Measurements from ENCODE around the gene AMOTL1. TPM values are rescaled to one million over a fixed set of nuclear protein-coding genes. Genes with fewer than 3 reads are reported as not detected.

Gene AMOTL1
- total and polyA plus RNA-seq, 4 donors: 7.4 to 68.5 (median 27.3) TPM

DNA sequence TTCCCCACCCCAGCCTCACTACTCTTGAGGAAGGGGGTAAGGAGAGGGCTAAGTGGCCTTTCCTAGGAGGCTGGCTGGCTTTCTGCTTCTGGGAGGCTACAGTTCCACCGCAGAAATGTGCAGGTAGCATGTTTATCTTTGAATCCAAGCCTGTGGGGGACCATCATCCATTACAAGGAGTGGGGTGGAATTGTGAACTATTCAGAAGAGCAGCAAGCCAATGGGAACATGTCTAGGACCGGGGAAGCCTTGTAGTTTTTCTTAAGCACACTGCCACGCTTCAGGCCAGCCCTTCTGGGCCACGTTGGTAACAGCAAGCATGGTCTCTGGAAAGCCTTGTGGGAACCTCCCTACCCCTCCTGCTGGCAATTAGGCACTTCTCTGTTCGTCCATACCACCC lies 100.3 kb downstream of the AMOTL1 start:
- H3K9me3 ChIP-seq (ENCODE audit: control insufficient read depth in 4 of 4, insufficient read depth in 3 of 4, low read length in 3 of 4): no peaks in the 10 kb centered on the region
- TF ChIP-seq, protein P1, sequence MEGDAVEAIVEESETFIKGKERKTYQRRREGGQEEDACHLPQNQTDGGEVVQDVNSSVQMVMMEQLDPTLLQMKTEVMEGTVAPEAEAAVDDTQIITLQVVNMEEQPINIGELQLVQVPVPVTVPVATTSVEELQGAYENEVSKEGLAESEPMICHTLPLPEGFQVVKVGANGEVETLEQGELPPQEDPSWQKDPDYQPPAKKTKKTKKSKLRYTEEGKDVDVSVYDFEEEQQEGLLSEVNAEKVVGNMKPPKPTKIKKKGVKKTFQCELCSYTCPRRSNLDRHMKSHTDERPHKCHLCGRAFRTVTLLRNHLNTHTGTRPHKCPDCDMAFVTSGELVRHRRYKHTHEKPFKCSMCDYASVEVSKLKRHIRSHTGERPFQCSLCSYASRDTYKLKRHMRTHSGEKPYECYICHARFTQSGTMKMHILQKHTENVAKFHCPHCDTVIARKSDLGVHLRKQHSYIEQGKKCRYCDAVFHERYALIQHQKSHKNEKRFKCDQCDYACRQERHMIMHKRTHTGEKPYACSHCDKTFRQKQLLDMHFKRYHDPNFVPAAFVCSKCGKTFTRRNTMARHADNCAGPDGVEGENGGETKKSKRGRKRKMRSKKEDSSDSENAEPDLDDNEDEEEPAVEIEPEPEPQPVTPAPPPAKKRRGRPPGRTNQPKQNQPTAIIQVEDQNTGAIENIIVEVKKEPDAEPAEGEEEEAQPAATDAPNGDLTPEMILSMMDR (IDR thresholded peaks at IDR 0.05; ENCODE audit: control extremely low read depth, extremely low read depth): no peak
- 80 to 92% methylated on average over 5 of the region's 5 CpGs for WGBS, 2 donors
- no peak overlapping the region for H3K4me3 ChIP-seq
- DNase-seq (no peak), ATAC-seq (ENCODE audit: insufficient read depth, low FRiP score) (no peak)
- no peaks in the 10 kb centered on the region for H3K27me3 ChIP-seq (ENCODE audit: control insufficient read depth in 3 of 3, insufficient read depth in 3 of 3, low read length in 2 of 3)
- no peak overlapping the region for H3K9ac ChIP-seq (ENCODE audit: insufficient read depth in 1 of 2, low read length in 2 of 2)
- H3K27ac ChIP-seq (ENCODE audit: low read depth in 1 of 2, low read length in 1 of 2): no peak overlapping the region
- H3K4me1 ChIP-seq (ENCODE audit: control insufficient read depth in 5 of 5, insufficient read depth in 5 of 5, low read length in 5 of 5): no peaks in the 10 kb centered on the region
- H3K36me3 ChIP-seq (ENCODE audit: control insufficient read depth in 4 of 4, insufficient read depth in 4 of 4, low read length in 4 of 4): peaks cover 0 to 61% (median 50%) of the 10 kb centered on the region in 4 donors

DNA sequence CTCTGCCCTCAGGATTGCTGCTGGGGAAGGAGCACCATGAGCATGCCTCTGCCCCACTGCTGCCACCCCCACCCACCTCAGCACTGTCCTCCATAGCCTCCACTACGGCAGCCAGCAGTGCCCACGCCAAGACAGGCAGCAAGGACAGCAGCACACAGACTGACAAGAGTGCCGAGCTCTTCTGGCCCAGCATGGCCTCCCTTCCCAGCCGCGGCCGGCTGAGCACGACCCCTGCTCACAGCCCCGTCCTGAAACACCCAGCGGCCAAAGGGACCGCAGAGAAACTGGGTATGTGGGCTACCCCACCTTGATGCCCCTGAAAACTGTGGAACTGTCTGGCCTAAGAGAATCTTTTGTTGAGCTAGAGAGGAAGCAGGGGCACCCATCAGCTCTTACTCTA lies 101.0 kb downstream of the AMOTL1 start:
- H3K27me3 ChIP-seq (ENCODE audit: control insufficient read depth in 3 of 3, insufficient read depth in 3 of 3, low read length in 2 of 3): no peaks in the 10 kb centered on the region
- H3K9me3 ChIP-seq (ENCODE audit: control insufficient read depth in 4 of 4, insufficient read depth in 3 of 4, low read length in 3 of 4): no peaks in the 10 kb centered on the region
- TF ChIP-seq, protein P1 (IDR thresholded peaks at IDR 0.05; ENCODE audit: control extremely low read depth, extremely low read depth): no peak
- no peak overlapping the region for H3K9ac ChIP-seq (ENCODE audit: insufficient read depth in 1 of 2, low read length in 2 of 2)
- no peak for ATAC-seq (ENCODE audit: insufficient read depth, low FRiP score)
- no peaks in the 10 kb centered on the region for H3K4me1 ChIP-seq (ENCODE audit: control insufficient read depth in 5 of 5, insufficient read depth in 5 of 5, low read length in 5 of 5)
- WGBS, 2 donors: 95 to 96% methylated on average over 10 of the region's 10 CpGs
- H3K27ac ChIP-seq (ENCODE audit: low read depth in 1 of 2, low read length in 1 of 2): no peak overlapping the region
- H3K4me3 ChIP-seq: no peak overlapping the region
- H3K36me3 ChIP-seq (ENCODE audit: control insufficient read depth in 4 of 4, insufficient read depth in 4 of 4, low read length in 4 of 4): peaks cover 0 to 65% (median 52%) of the 10 kb centered on the region in 4 donors
- DNase-seq: no peak

DNA sequence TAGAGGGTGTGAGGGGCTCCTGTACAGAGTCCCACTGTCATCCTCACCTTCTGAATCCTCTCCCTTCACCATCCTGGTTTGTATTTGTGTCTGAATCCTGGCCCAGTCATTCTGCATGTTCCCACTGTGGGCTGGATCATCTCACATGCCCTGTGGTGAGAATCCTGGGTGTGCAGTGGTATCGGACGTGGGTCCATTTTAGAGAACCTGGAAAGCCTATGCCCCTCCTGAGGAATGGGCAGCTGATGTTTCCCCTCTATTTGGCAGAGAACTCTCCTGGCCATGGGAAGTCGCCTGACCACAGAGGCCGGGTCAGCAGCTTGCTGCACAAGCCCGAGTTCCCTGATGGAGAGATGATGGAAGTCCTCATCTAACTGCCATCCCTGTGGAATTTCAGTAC lies 102.3 kb downstream of the AMOTL1 start:
- 92% methylated on average over 5 of the region's 5 CpGs for WGBS, 2 donors
- H3K36me3 ChIP-seq (ENCODE audit: control insufficient read depth in 4 of 4, insufficient read depth in 4 of 4, low read length in 4 of 4): peaks cover 0 to 64% (median 47%) of the 10 kb centered on the region in 4 donors
- ATAC-seq (ENCODE audit: insufficient read depth, low FRiP score): no peak

More for the DNA sequence above, 102.3 kb downstream of the AMOTL1 start:
- Histone ChIP-seq H3K9ac (ENCODE audit: insufficient read depth in 1 of 2, low read length in 2 of 2) (no peak overlapping the region), H3K27me3 (ENCODE audit: control insufficient read depth in 3 of 3, insufficient read depth in 3 of 3, low read length in 2 of 3) (no peaks in the 10 kb centered on the region), H3K4me3 (no peak overlapping the region), H3K9me3 (ENCODE audit: control insufficient read depth in 4 of 4, insufficient read depth in 3 of 4, low read length in 3 of 4) (no peaks in the 10 kb centered on the region), H3K27ac (ENCODE audit: low read depth in 1 of 2, low read length in 1 of 2) (no peak overlapping the region), H3K4me1 (ENCODE audit: control insufficient read depth in 5 of 5, insufficient read depth in 5 of 5, low read length in 5 of 5) (no peaks in the 10 kb centered on the region)
- TF ChIP-seq, protein P1 (IDR thresholded peaks at IDR 0.05; ENCODE audit: control extremely low read depth, extremely low read depth): no peak
- DNase-seq: no peak
